Parathyroid adenoma (tissue), 2 donors: ENCODE measurements around the gene SPRED3.

Experiments
- H2AFZ ChIP-seq: fragments of 300-600 bp; sonication (generic); one replicate; pipeline ENCODE4 v1.7.0; 2017; ENCODE audit warnings: antibody characterized with exemption, mild to moderate bottlenecking
- H3K27ac ChIP-seq: fragments of 300-600 bp; sonication (generic); one replicate; pipeline ENCODE4 v1.7.0; 2017
- H3K27me3 ChIP-seq: fragments of 300-600 bp; sonication (generic); one replicate; pipeline ENCODE4 v1.7.0; 2017; ENCODE audit warnings: low read length; ENCODE audit not compliant: control insufficient read depth, insufficient read depth
- H3K36me3 ChIP-seq: fragments of 300-600 bp; sonication (generic); one replicate; pipeline ENCODE4 v1.7.0; 2017; ENCODE audit warnings: low read length; ENCODE audit not compliant: control insufficient read depth, insufficient read depth
- H3K4me1 ChIP-seq: fragments of 300-600 bp; sonication (generic); one replicate; pipeline ENCODE4 v1.7.0; 2017; ENCODE audit warnings: control low read depth
- H3K4me2 ChIP-seq: fragments of 300-600 bp; sonication (generic); one replicate; pipeline ENCODE4 v1.7.0; 2017; ENCODE audit warnings: low read length
- H3K4me3 ChIP-seq: fragments of 300-600 bp; sonication (generic); one replicate; pipeline ENCODE4 v1.7.0; 2017; ENCODE audit warnings: low read depth, low read length
- H3K79me2 ChIP-seq: fragments of 300-600 bp; sonication (generic); one replicate; pipeline ENCODE4 v1.7.0; 2017; ENCODE audit warnings: control low read depth
- H3K9ac ChIP-seq: fragments of 300-600 bp; sonication (generic); one replicate; pipeline ENCODE4 v1.7.0; 2017; ENCODE audit warnings: mild to moderate bottlenecking
- H3K9me3 ChIP-seq: fragments of 300-600 bp; sonication (generic); one replicate; pipeline ENCODE4 v1.7.0; 2017; ENCODE audit warnings: low read length; ENCODE audit not compliant: control insufficient read depth
- TF ChIP-seq, protein P1 (sequence below): fragments of 300-600 bp; sonication (generic); IDR thresholded peaks from one replicate; pipeline ENCODE4 v1.7.0; 2017; ENCODE audit warnings: antibody characterized with exemption, mild to moderate bottlenecking
- donor health status: primary hyperparathyroidism.

SPRED3 gene

GRCh38 chr19:38371081-38371480 is 17.4 kb upstream of the SPRED3 start:
- Histone ChIP-seq H3K4me1 (peaks cover 7% of the 10 kb centered on the region), H3K9me3 (no peaks in the 10 kb centered on the region), H3K4me2 (no peak overlapping the region), H3K27me3 (no peaks in the 10 kb centered on the region), H2AFZ (no peak overlapping the region), H3K4me3 (no peak overlapping the region), H3K36me3 (no peaks in the 10 kb centered on the region), H3K9ac (no peak overlapping the region), H3K79me2 (peaks cover 9% of the 10 kb centered on the region), H3K27ac (no peak overlapping the region)
- TF ChIP-seq, protein P1, sequence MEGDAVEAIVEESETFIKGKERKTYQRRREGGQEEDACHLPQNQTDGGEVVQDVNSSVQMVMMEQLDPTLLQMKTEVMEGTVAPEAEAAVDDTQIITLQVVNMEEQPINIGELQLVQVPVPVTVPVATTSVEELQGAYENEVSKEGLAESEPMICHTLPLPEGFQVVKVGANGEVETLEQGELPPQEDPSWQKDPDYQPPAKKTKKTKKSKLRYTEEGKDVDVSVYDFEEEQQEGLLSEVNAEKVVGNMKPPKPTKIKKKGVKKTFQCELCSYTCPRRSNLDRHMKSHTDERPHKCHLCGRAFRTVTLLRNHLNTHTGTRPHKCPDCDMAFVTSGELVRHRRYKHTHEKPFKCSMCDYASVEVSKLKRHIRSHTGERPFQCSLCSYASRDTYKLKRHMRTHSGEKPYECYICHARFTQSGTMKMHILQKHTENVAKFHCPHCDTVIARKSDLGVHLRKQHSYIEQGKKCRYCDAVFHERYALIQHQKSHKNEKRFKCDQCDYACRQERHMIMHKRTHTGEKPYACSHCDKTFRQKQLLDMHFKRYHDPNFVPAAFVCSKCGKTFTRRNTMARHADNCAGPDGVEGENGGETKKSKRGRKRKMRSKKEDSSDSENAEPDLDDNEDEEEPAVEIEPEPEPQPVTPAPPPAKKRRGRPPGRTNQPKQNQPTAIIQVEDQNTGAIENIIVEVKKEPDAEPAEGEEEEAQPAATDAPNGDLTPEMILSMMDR, result no peak

- Histone ChIP-seq H3K36me3 (no peaks in the 10 kb centered on the region), H3K27me3 (no peaks in the 10 kb centered on the region), H3K79me2 (peaks cover 33% of the 10 kb centered on the region), H2AFZ (peak overlapping the region; percentile 93), H3K9me3 (no peaks in the 10 kb centered on the region), H3K4me3 (peak overlapping the region; percentile 87), H3K9ac (no peak overlapping the region), H3K4me2 (peak overlapping the region; percentile 82), H3K27ac (peak overlapping the region; percentile 91), H3K4me1 (peaks cover 9% of the 10 kb centered on the region)
- TF ChIP-seq, protein P1, result no peak
Measured at GRCh38 chr19:38373907-38374331, 14.6 kb upstream of the SPRED3 start.

- H3K4me2 ChIP-seq, result peak within 1 kb of the TSS; percentile 89
- no peaks in the 10 kb centered on the region for H3K27me3 ChIP-seq
- peak within 1 kb of the TSS; percentile 85 for H3K9ac ChIP-seq
- H3K79me2 ChIP-seq, result peaks cover 39% of the 10 kb centered on the region
- peak within 1 kb of the TSS; percentile 91 for H3K27ac ChIP-seq
- TF ChIP-seq, protein P1, result peak; percentile 59
- H3K36me3 ChIP-seq, result no peaks in the 10 kb centered on the region
- peak within 1 kb of the TSS; percentile 98 for H2AFZ ChIP-seq
- peaks cover 9% of the 10 kb centered on the region for H3K4me1 ChIP-seq
- no peaks in the 10 kb centered on the region for H3K9me3 ChIP-seq
- peak within 1 kb of the TSS; percentile 87 for H3K4me3 ChIP-seq
Measured at GRCh38 chr19:38374332-38375097, 14.0 kb upstream of the SPRED3 start, which contains the start of gene PSMD8. PSMD8 (plus strand) TSS chr19:38374571; CDS start chr19:38374602, 31 bp downstream.

DNA sequence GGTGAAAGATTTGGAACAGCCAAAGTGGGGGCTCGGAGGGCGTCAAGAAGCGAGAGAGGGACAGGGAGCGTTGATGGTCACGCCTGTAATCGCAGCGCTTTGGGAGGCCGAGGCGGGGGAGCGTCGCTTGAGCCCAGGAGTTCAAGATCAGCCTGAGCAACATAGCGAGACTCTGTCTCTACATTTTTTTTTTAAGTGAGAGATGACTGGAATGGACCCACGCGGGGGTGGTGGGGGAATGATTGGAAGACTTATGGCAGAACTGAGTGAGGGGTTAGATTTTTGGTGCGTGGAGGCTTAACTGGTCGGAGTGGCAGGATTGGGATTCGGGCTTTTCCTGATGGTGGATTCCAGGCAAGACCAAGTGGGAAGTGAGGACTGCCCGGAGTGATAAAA is 13.4 kb upstream of the SPRED3 start:
- TF ChIP-seq, protein P1, result no peak
- Histone ChIP-seq H3K36me3 (no peaks in the 10 kb centered on the region), H3K4me1 (peaks cover 9% of the 10 kb centered on the region), H3K27me3 (no peaks in the 10 kb centered on the region), H3K79me2 (peaks cover 40% of the 10 kb centered on the region), H3K27ac (peak overlapping the region; percentile 91), H3K9ac (peak overlapping the region; percentile 85), H3K9me3 (no peaks in the 10 kb centered on the region), H2AFZ (peak overlapping the region; percentile 98), H3K4me3 (peak overlapping the region; percentile 87), H3K4me2 (peak overlapping the region; percentile 89)
